ENCODE results near the gene TMEM214.

DNA sequence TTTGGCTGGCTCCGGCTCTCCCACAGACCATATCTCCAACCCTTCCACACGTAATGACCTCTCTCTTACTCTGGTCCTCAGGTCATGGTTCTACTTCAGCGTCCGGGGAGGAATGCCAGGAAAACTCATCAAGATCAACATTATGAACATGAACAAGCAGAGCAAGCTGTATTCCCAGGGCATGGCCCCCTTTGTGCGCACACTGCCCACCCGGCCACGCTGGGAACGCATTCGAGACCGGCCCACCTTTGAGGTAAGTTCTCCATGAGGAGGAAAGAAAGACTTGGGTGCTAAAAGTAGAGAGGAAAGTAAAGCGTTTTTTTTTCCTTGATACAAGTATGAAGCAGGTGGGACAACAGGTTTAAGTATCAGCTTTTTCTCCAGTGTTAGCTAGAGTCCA lies 20.6 kb downstream of the TMEM214 start:
- TF ChIP-seq, protein P1, sequence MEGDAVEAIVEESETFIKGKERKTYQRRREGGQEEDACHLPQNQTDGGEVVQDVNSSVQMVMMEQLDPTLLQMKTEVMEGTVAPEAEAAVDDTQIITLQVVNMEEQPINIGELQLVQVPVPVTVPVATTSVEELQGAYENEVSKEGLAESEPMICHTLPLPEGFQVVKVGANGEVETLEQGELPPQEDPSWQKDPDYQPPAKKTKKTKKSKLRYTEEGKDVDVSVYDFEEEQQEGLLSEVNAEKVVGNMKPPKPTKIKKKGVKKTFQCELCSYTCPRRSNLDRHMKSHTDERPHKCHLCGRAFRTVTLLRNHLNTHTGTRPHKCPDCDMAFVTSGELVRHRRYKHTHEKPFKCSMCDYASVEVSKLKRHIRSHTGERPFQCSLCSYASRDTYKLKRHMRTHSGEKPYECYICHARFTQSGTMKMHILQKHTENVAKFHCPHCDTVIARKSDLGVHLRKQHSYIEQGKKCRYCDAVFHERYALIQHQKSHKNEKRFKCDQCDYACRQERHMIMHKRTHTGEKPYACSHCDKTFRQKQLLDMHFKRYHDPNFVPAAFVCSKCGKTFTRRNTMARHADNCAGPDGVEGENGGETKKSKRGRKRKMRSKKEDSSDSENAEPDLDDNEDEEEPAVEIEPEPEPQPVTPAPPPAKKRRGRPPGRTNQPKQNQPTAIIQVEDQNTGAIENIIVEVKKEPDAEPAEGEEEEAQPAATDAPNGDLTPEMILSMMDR (IDR thresholded peaks at IDR 0.05; ENCODE audit: poor library complexity, severe bottlenecking), result no peak
- TF ChIP-seq EP300 (conservative IDR thresholded peaks at IDR 0.05; ENCODE audit: poor library complexity, severe bottlenecking), result no peak
- TF ChIP-seq POLR2AphosphoS5 (IDR thresholded peaks at IDR 0.05), result no peak
